Activated naive CD4-positive, alpha-beta T cell treated with anti-CD3 and anti-CD28 coated beads, Interleukin-2, amount 50 U/mL, for 72 hours (primary cell): Measurements from ENCODE around the gene NEBL. TPM values are rescaled to one million over a fixed set of nuclear protein-coding genes. Genes with fewer than 3 reads are reported as not detected.
A peak's percentile ranks its signal among the peaks of the same experiment; 100 is the strongest.

ENCODE experiments used
- ATAC-seq, 2 donors: fragments of 150-1000 bp; cut with Tn5 transposase; 2 replicates each; pipeline ENCODE4 v1.10.0; 2021; ENCODE audit warnings: mild to moderate bottlenecking in 2 of 2, moderate library complexity in 2 of 2
- DNase-seq, 2 donors: peaks; one replicate each; pipeline ENCODE4 v3.0.0; 2021 to 2022; ENCODE audit warnings: low spot score in 2 of 2
- H3K27ac Mint-ChIP-seq, 2 donors: one replicate each; pipeline ENCODE4 v1.8.0; 2022; ENCODE audit warnings: mild to moderate bottlenecking in 2 of 2, mixed read lengths in 2 of 2
- H3K36me3 Mint-ChIP-seq, 2 donors: one replicate each; pipeline ENCODE4 v1.8.0; 2022; ENCODE audit warnings: mixed read lengths in 2 of 2
- H3K9me3 Mint-ChIP-seq, 2 donors: one replicate each; pipeline ENCODE4 v1.8.0; 2022; ENCODE audit warnings: mixed read lengths in 2 of 2
- total RNA-seq, 2 donors: library from RNA; stranded (reverse); gene quantifications; one replicate each; pipeline ENCODE4 v1.2.3, GENCODE V29; 2022

The NEBL gene
- total RNA-seq, 2 donors from 2014 or later = 0.02 to 3.0 TPM

DNA sequence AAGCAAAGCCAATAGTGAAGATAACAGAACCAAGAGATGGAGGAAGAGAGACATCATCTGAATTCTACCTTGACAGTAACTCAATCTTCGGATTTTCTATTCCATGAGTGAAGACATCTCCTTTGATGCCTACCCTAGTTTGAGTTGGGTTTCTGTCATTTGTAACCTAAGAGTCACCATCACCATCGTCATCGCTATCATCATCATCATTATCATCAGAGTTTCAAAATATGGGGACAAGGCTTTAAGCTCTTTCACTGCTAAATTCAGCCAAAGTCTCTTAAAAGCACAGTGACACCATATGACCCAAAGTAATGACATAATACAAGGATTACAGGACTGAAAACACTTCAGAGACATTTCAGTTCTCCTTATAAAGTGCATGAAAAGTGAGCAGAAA lies 57.2 kb downstream of the NEBL start:
- no peaks in the 10 kb centered on the region for H3K36me3 Mint-ChIP-seq
- DNase-seq = no peak

GRCh38 chr10:20839141-20839540 lies 58.0 kb downstream of the NEBL start:
- ATAC-seq (no peak), DNase-seq (no peak)
- no peaks in the 10 kb centered on the region for H3K36me3 Mint-ChIP-seq
- H3K27ac Mint-ChIP-seq = no peak overlapping the region
- H3K9me3 Mint-ChIP-seq = peaks cover 4 to 21% of the 10 kb centered on the region in 2 donors

More for the DNA sequence above, 57.2 kb downstream of the NEBL start:
- no peak for ATAC-seq
- Mint-ChIP-seq H3K27ac (no peak overlapping the region), H3K9me3 (peaks cover 4 to 18% of the 10 kb centered on the region in 2 donors)

DNA sequence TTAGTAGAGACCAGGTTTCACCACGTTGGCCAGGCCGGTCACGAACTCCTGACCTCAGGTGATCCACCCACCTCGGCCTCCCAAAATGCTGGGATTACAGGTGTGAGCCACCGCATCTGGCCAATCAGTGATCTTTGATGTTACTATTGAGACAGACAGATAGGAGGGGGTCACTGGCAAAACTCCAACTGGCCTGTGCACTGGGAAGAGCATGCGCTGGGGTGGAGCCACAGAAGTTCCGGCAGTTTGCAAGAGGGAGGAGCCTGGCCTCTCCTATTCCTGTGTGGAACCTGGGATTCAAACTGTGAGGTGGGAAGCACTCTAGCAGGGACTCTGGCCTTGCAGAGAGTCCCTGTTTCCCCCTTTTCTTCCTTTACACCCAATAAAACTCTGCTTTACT lies 60.7 kb downstream of the NEBL start:
- H3K27ac Mint-ChIP-seq = no peak overlapping the region
- DNase-seq = no peak
- ATAC-seq = no peak
- peaks cover 4 to 15% of the 10 kb centered on the region in 2 donors for H3K9me3 Mint-ChIP-seq
- H3K36me3 Mint-ChIP-seq = no peaks in the 10 kb centered on the region

- Mint-ChIP-seq H3K9me3 (peaks cover 4 to 15% of the 10 kb centered on the region in 2 donors), H3K36me3 (no peaks in the 10 kb centered on the region), H3K27ac (no peak overlapping the region)
- ATAC-seq (no peak), DNase-seq (no peak)
Observed at GRCh38 chr10:20835335-20835734, 61.8 kb downstream of the NEBL start.

DNA sequence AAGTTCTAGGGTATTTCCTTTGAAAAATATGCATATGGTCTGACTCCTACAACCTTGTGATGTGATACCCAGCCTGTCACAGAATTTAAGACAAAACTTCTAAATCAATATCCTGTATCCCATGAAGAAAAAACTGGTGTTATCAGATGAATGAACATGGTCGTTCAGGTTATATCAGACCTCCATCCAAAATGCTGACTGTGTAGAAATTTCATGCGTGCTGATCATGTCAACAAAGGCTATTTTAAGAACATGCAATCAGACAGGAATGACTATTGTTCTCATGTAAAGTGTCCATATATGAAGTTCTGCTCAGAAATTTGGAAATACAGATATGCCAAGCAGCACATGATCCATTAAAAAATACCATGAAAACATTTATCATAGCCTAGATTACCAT lies 62.3 kb downstream of the NEBL start:
- H3K36me3 Mint-ChIP-seq = no peaks in the 10 kb centered on the region
- ATAC-seq = no peak
- no peak overlapping the region for H3K27ac Mint-ChIP-seq
- peaks cover 4 to 15% of the 10 kb centered on the region in 2 donors for H3K9me3 Mint-ChIP-seq
- DNase-seq = no peak

- ATAC-seq = no peak
- Mint-ChIP-seq H3K9me3 (peaks cover 0 to 3% of the 10 kb centered on the region in 2 donors), H3K27ac (no peak overlapping the region), H3K36me3 (no peaks in the 10 kb centered on the region)
- no peak for DNase-seq
Observed at GRCh38 chr10:20822825-20823224, 74.3 kb downstream of the NEBL start.

GRCh38 chr10:20817646-20818045 lies 79.5 kb downstream of the NEBL start:
- Mint-ChIP-seq H3K36me3 (peaks cover 0 to 4% of the 10 kb centered on the region in 2 donors), H3K9me3 (peaks cover 0 to 5% of the 10 kb centered on the region in 2 donors), H3K27ac (no peak overlapping the region)
- ATAC-seq = no peak
- no peak for DNase-seq

- peaks cover 0 to 4% of the 10 kb centered on the region in 2 donors for H3K36me3 Mint-ChIP-seq
- no peak overlapping the region for H3K27ac Mint-ChIP-seq
- DNase-seq (no peak), ATAC-seq (no peak)
- peaks cover 0 to 5% of the 10 kb centered on the region in 2 donors for H3K9me3 Mint-ChIP-seq
Observed at GRCh38 chr10:20817116-20817515, 80.0 kb downstream of the NEBL start.

DNA sequence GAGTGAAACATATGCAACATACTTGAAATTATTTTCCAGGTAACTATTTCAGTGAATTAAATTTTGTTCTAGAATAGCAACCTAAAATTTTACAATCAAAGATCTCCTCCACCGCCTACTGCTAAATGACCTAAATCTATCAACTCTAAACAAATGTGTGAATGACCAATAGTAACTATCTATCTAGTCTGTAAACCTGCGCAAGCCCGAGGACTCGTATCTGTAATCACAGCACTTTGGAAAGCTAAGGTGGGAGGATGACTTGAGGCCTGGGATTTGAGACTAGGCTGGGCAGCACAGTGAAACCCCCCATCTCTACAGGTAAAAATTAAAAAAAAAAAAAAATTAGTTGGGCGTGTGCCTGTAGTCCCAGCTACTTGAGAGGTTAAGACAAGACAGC lies 83.0 kb downstream of the NEBL start:
- H3K27ac Mint-ChIP-seq = no peak overlapping the region
- peaks cover 0 to 4% of the 10 kb centered on the region in 2 donors for H3K36me3 Mint-ChIP-seq
- ATAC-seq (no peak), DNase-seq (no peak)
- peaks cover 0 to 5% of the 10 kb centered on the region in 2 donors for H3K9me3 Mint-ChIP-seq

DNA sequence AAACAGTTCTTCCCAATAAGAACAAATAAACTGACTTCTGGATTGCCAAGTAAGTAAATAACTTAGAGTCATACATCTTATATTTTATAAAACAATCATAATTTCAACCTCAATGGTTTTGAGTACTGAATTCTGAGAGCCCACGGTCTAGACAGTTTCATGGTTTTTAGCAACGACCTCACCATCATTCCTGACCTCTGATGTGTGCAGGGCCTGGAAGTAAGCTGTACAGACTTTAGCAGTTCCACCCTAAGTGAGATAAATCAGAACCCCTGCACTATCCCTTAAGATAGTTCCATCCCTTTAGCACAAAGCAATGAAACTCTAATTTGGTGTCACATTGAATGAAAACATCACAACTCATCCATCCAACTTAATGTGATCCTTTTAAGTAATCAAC lies 86.0 kb downstream of the NEBL start:
- no peak for ATAC-seq
- peaks cover 0 to under 1% of the 10 kb centered on the region in 2 donors for H3K9me3 Mint-ChIP-seq
- peaks cover 0 to 2% of the 10 kb centered on the region in 2 donors for H3K36me3 Mint-ChIP-seq
- no peak overlapping the region for H3K27ac Mint-ChIP-seq
- no peak for DNase-seq

DNA sequence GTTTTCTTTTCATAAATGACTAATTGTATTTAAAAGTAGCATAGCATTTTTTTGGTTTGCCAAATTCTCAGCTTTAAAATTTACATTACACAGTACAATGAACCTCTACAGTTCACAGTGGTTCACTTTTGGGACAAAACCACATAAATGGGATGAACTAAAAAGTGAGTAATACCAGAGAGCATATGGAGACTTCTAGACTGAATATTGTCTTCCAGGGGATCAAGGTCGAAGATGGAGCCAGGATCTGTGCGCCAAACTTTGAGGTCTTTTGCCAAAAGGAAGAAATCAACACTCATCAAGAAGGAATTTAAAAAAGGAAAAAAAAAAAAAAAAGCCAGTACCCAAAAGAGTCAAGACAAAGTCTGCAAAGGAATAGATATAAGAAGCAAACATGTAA lies 87.5 kb downstream of the NEBL start:
- no peaks in the 10 kb centered on the region for H3K36me3 Mint-ChIP-seq
- DNase-seq (no peak), ATAC-seq (no peak)
- no peaks in the 10 kb centered on the region for H3K9me3 Mint-ChIP-seq
- H3K27ac Mint-ChIP-seq = no peak overlapping the region

- Mint-ChIP-seq H3K36me3 (no peaks in the 10 kb centered on the region), H3K27ac (no peak overlapping the region), H3K9me3 (peaks cover 0 to 6% of the 10 kb centered on the region in 2 donors)
- ATAC-seq (no peak), DNase-seq (no peak)
Observed at GRCh38 chr10:20806487-20806886, 90.6 kb downstream of the NEBL start.

DNA sequence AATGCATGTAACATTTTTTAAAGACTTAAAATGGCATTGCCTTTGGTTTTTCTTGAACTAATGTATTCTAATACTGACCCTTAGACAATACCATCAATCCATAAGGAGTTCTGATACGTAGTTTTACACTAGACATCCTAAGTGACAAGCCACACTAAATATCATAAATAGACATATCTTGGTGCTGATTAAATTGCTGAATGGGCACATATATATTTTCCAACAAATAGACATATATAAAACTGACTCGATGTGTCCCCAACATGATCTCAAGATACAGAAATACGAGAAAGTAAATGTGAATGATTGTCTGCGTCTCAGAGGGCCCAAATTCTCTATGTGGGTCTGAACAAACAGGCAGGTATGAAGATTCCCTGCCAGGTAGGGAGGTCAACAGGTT lies 99.8 kb downstream of the NEBL start:
- no peak overlapping the region for H3K27ac Mint-ChIP-seq
- DNase-seq = no peak
- peaks cover 0 to 10% of the 10 kb centered on the region in 2 donors for H3K9me3 Mint-ChIP-seq
- H3K36me3 Mint-ChIP-seq = no peaks in the 10 kb centered on the region
- ATAC-seq = no peak

DNA sequence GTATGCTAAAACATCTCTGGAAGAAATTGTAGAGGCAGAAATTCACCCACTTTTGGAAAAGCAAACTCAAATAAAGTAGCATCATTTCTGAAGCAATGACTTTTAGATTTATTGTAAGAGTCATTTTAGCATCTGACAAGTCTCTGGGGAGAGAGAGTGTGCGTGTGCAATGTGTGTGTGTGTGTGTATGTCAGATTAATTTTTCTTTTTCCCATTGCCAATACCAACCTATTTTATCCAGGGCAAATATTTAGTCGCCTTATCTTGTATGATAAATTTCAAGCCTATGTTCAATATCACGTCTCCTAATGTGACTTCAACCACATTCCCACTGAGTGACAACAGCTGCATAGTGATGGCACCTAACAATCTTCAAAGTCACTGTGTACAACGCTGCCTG lies 101.7 kb downstream of the NEBL start:
- no peak for ATAC-seq
- Mint-ChIP-seq H3K36me3 (no peaks in the 10 kb centered on the region), H3K9me3 (peaks cover 0 to 9% of the 10 kb centered on the region in 2 donors), H3K27ac (no peak overlapping the region)
- no peak for DNase-seq

- Mint-ChIP-seq H3K36me3 (no peaks in the 10 kb centered on the region), H3K27ac (no peak overlapping the region), H3K9me3 (no peaks in the 10 kb centered on the region)
- DNase-seq (no peak), ATAC-seq (no peak)
Observed at GRCh38 chr10:20785174-20785573, 111.9 kb downstream of the NEBL start.

- H3K27ac Mint-ChIP-seq = no peak overlapping the region
- no peak for ATAC-seq
- H3K36me3 Mint-ChIP-seq = no peaks in the 10 kb centered on the region
- peaks cover 3 to 5% of the 10 kb centered on the region in 2 donors for H3K9me3 Mint-ChIP-seq
- no peak for DNase-seq
Observed at GRCh38 chr10:20778008-20778757, 118.9 kb downstream of the NEBL start.

GRCh38 chr10:20776384-20777118 lies 120.6 kb downstream of the NEBL start:
- Mint-ChIP-seq H3K27ac (no peak overlapping the region), H3K9me3 (peaks cover 3 to 11% of the 10 kb centered on the region in 2 donors), H3K36me3 (no peaks in the 10 kb centered on the region)
- no peak for DNase-seq
- ATAC-seq = no peak

DNA sequence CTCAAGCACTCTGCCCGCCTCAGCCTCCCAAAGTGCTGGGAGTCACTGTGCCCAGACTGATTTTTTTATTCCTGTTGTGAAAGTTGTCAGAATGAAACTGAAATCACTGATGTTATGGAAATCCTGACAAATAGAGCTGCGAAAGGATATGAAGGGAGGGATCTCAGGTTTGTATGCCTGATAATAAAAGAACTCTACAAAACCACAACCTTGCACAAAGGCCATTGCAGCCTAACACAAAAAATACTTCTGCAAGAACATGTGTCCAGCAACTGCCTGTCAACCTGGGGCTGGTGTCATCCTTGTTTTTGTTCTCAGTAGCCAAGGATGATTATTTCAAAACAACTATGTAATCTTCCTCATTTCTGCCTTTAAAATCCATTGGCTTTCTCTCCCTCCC lies 126.1 kb downstream of the NEBL start:
- Mint-ChIP-seq H3K27ac (no peak overlapping the region), H3K9me3 (peaks cover 0 to 6% of the 10 kb centered on the region in 2 donors), H3K36me3 (no peaks in the 10 kb centered on the region)
- ATAC-seq (peak in 1 of 2 donors; percentile 68), DNase-seq (no peak)
